Liver (tissue), 9 donors: ENCODE data around the gene SMIM5. TPM values are rescaled to one million over a fixed set of nuclear protein-coding genes. Genes with fewer than 3 reads are reported as not detected.
"Not testable (repeated sequence)": the region's sequence is repeated elsewhere in the genome, so short reads cannot be mapped to it uniquely, and the experiment has no call there.

ENCODE experiments used
- DNase-seq: peaks from one replicate; pipeline ENCODE4 v3.0.0-alpha.2; 2017; ENCODE audit warnings: low spot score
- H3K27ac ChIP-seq, 2 donors: one replicate each; pipeline ENCODE4 v1.7.0; 2013; ENCODE audit warnings: inconsistent platforms in 2 of 2, low read length in 2 of 2, control low read depth in 1 of 2, low read depth in 1 of 2, mild to moderate bottlenecking in 1 of 2
- H3K27me3 ChIP-seq, 4 donors: one replicate each; pipeline versions ENCODE4 v1.6.1 to v1.7.0; 2013; ENCODE audit warnings: low read length in 3 of 4, inconsistent platforms in 1 of 4, mild to moderate bottlenecking in 1 of 4, moderate library complexity in 1 of 4; ENCODE audit not compliant: control insufficient read depth in 4 of 4, insufficient read depth in 4 of 4
- H3K36me3 ChIP-seq, 4 donors: one replicate each; pipeline versions ENCODE4 v1.6.1 to v1.7.0; 2013; ENCODE audit warnings: low read length in 3 of 4, mild to moderate bottlenecking in 3 of 4, low read depth in 1 of 4, moderate library complexity in 1 of 4; ENCODE audit not compliant: control insufficient read depth in 4 of 4, insufficient read depth in 3 of 4
- H3K4me1 ChIP-seq, 4 donors: one replicate each; pipeline versions ENCODE4 v1.6.1 to v1.7.0; 2013; ENCODE audit warnings: low read length in 3 of 4, mild to moderate bottlenecking in 3 of 4, moderate library complexity in 1 of 4; ENCODE audit not compliant: control insufficient read depth in 4 of 4, insufficient read depth in 4 of 4
- H3K4me3 ChIP-seq, 3 donors: one replicate each; pipeline versions ENCODE4 v1.6.1 to v1.7.0; 2013; ENCODE audit warnings: low read length in 3 of 3, control low read depth in 1 of 3, low read depth in 1 of 3, mild to moderate bottlenecking in 1 of 3
- H3K9ac ChIP-seq, 2 donors: one replicate each; pipeline ENCODE4 v1.7.0; 2013; ENCODE audit warnings: low read length in 2 of 2, mild to moderate bottlenecking in 2 of 2, moderate library complexity in 2 of 2, control low read depth in 1 of 2, low read depth in 1 of 2
- H3K9me3 ChIP-seq, 4 donors: one replicate each; pipeline versions ENCODE4 v1.6.1 to v1.7.0; 2013; ENCODE audit warnings: low read length in 3 of 4; ENCODE audit not compliant: control insufficient read depth in 4 of 4
- CTCF ChIP-seq: fragments of 150-350 bp; IDR thresholded peaks from 2 replicates; pipeline ENCODE4 v1.5.1; 2017; ENCODE audit warnings: improper control_type of control experiment, low read depth, low read length; ENCODE audit not compliant: missing input control
- EGR1 ChIP-seq, 2 donors: IDR thresholded peaks; 2 replicates each; pipeline ENCODE4 v1.6.1; 2016 to 2018; ENCODE audit warnings: antibody characterized with exemption in 2 of 2, low read depth in 2 of 2
- GABPA ChIP-seq, 2 donors: IDR thresholded peaks in 1 of 2; conservative IDR thresholded peaks in 1 of 2; 2 replicates each; pipeline ENCODE4 v1.6.1; 2016; ENCODE audit warnings: antibody characterized with exemption in 2 of 2, mild to moderate bottlenecking in 1 of 2, moderate library complexity in 1 of 2
- HNF4G ChIP-seq: IDR thresholded peaks from 2 replicates; pipeline ENCODE4 v1.6.1; 2016; ENCODE audit warnings: antibody characterized with exemption
- JUND ChIP-seq, 2 donors: IDR thresholded peaks; 2 replicates each; pipeline ENCODE4 v1.6.1; 2016; ENCODE audit warnings: antibody characterized with exemption in 2 of 2
- NR2F2 ChIP-seq: IDR thresholded peaks from 2 replicates; pipeline ENCODE4 v1.6.1; 2016; ENCODE audit warnings: antibody characterized with exemption
- YY1 ChIP-seq: IDR thresholded peaks from 2 replicates; pipeline ENCODE4 v1.6.1; 2016; ENCODE audit warnings: antibody characterized with exemption, mild to moderate bottlenecking
- WGBS: extraction: QIAGEN DNeasy Blood & Tissue Kit; methylation state at CpG from one replicate; pipeline ENCODE4 v1.1.7; 2013; 5-methylcytosine and 5-hydroxymethylcytosine counted together
- polyA plus RNA-seq, 2 donors: library from polyadenylated mRNA; stranded (reverse) in 1 of 2; unstranded in 1 of 2; fragments of 200-250 nt in 1 of 2; fragments of >200 nt in 1 of 2; fragmentation: Nextera tagmentation in 1 of 2; extraction: Ambion mirVana in 1 of 2; gene quantifications; one replicate each; pipeline versions ENCODE4 v1.2.1 to v1.2.3, GENCODE V29; 2013 to 2015
- total RNA-seq, 2 donors: library from RNA; depleted of rRNA; stranded (reverse); fragments of >200 nt; gene quantifications; one replicate each; pipeline ENCODE4 v1.2.3, GENCODE V29; 2014
- TF ChIP-seq, protein P1 (sequence below): IDR thresholded peaks from 2 replicates; pipeline ENCODE4 v1.6.1; 2016; ENCODE audit warnings: antibody characterized with exemption
- TF ChIP-seq, protein P2 (sequence below): IDR thresholded peaks from 2 replicates; pipeline ENCODE4 v1.6.1; 2016; ENCODE audit warnings: antibody characterized with exemption
- donor health status: healthy.
- donor health status: healthy.
- donor health status: healthy.
- donor health status: healthy.
- donor health status: healthy.

The SMIM5 gene
- total and polyA plus RNA-seq, 4 donors: 0.10 to 54.9 (median 0.18) TPM

GRCh38 chr17:75592348-75593020 lies 40.8 kb upstream of the SMIM5 start:
- Histone ChIP-seq H3K9ac (no peak overlapping the region), H3K36me3 (peaks cover 0 to 1% (median 0%) of the 10 kb centered on the region in 4 donors), H3K9me3 (no peaks in the 10 kb centered on the region), H3K27ac (no peak overlapping the region), H3K4me3 (no peak overlapping the region), H3K4me1 (peaks cover 3 to 12% (median 8%) of the 10 kb centered on the region in 4 donors), H3K27me3 (no peaks in the 10 kb centered on the region)
- 94% methylated on average over 17 of the region's 17 CpGs for WGBS
- no peak for TF ChIP-seq GABPA (IDR thresholded peaks at IDR 0.05 in 1 of 2, conservative IDR thresholded peaks at IDR 0.05 in 1 of 2)
- no peak for TF ChIP-seq YY1
- TF ChIP-seq JUND (IDR thresholded peaks at IDR 0.05): no peak
- TF ChIP-seq NR2F2: no peak
- TF ChIP-seq HNF4G: no peak
- no peak for TF ChIP-seq EGR1 (IDR thresholded peaks at IDR 0.05; ENCODE audit: low read depth in 2 of 2)
- no peak for TF ChIP-seq CTCF
- DNase-seq: no peak

GRCh38 chr17:75593430-75593829 lies 39.8 kb upstream of the SMIM5 start:
- H3K4me1 ChIP-seq: peaks cover 3 to 12% (median 8%) of the 10 kb centered on the region in 4 donors
- 85% methylated on average over 9 of the region's 9 CpGs for WGBS
- H3K36me3 ChIP-seq, H3K27me3 ChIP-seq, DNase-seq, H3K27ac ChIP-seq, H3K9ac ChIP-seq, H3K9me3 ChIP-seq, H3K4me3 ChIP-seq: not testable (repeated sequence)

DNA sequence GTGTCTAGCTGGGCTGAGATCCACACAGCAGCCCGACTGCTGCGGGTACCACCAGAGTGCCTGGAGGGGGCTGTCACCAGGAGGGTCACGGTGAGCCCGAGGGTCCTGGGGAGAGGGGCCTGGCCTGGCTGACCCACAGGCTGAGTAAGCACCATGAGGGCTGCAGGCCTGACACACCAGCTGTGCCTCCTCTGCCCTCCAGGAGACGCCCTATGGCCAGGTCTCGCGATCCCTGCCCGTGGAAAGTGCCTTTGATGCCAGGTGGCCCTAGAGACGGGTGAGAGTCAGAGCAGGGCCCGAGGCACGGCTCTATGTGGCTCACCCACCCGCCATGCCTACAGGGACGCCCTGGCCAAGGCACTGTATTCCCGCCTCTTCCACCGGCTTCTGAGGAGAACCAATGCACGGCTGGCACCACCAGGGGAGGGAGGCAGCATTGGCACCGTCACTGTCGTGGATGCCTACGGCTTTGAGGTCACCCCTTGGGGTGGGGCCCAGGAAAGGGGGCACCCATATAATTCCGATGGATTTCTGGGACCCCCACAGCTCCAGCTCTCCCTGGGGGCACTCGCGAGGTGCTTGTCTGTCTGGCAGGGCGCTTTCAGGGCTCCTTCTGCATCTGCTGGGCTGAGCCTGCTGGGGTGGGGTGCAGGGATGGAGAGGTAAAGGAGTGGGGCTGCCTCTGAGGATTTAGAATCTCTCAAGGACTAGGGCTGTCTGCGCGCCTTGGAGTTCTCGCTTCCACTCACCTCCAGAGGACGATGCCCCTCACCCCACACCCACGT lies 38.5 kb upstream of the SMIM5 start:
- peaks cover 0 to 1% (median 0%) of the 10 kb centered on the region in 4 donors for H3K36me3 ChIP-seq
- no peak for DNase-seq

More for the DNA sequence above, 38.5 kb upstream of the SMIM5 start:
- H3K4me3 ChIP-seq: no peak overlapping the region
- peaks cover 0 to 8% (median 6%) of the 10 kb centered on the region in 4 donors for H3K4me1 ChIP-seq
- H3K27ac ChIP-seq: no peak overlapping the region
- TF ChIP-seq, protein P1, sequence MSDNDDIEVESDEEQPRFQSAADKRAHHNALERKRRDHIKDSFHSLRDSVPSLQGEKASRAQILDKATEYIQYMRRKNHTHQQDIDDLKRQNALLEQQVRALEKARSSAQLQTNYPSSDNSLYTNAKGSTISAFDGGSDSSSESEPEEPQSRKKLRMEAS: no peak
- TF ChIP-seq, protein P2, sequence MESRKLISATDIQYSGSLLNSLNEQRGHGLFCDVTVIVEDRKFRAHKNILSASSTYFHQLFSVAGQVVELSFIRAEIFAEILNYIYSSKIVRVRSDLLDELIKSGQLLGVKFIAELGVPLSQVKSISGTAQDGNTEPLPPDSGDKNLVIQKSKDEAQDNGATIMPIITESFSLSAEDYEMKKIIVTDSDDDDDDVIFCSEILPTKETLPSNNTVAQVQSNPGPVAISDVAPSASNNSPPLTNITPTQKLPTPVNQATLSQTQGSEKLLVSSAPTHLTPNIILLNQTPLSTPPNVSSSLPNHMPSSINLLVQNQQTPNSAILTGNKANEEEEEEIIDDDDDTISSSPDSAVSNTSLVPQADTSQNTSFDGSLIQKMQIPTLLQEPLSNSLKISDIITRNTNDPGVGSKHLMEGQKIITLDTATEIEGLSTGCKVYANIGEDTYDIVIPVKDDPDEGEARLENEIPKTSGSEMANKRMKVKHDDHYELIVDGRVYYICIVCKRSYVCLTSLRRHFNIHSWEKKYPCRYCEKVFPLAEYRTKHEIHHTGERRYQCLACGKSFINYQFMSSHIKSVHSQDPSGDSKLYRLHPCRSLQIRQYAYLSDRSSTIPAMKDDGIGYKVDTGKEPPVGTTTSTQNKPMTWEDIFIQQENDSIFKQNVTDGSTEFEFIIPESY: no peak
- no peak for TF ChIP-seq EGR1 (IDR thresholded peaks at IDR 0.05; ENCODE audit: low read depth in 2 of 2)
- H3K27me3 ChIP-seq: no peaks in the 10 kb centered on the region
- H3K9me3 ChIP-seq: no peaks in the 10 kb centered on the region
- no peak overlapping the region for H3K9ac ChIP-seq
- 85% methylated on average over 28 of the region's 28 CpGs for WGBS
